CD1c-positive myeloid dendritic cell (primary cell): ENCODE data around the gene RPL19.

ENCODE experiments used
- DNase-seq: peaks from one replicate; pipeline ENCODE4 v3.0.0-alpha.2; 2016; ENCODE audit errors: extremely low spot score

Gene RPL19

GRCh38 chr17:39223907-39224777 is 24.1 kb downstream of the RPL19 start:
- no peak for DNase-seq

GRCh38 chr17:39224778-39225307 is 24.8 kb downstream of the RPL19 start:
- no peak for DNase-seq

- no peak for DNase-seq
These were observed 25.4 kb downstream of the RPL19 start, which contains the start of gene STAC2 for GRCh38 chr17:39225308-39225958. STAC2 (minus strand) TSS chr17:39225945; CDS start chr17:39225502, 443 bp downstream.

GRCh38 chr17:39225959-39226683 is 26.0 kb downstream of the RPL19 start:
- DNase-seq = no peak

- DNase-seq = no peak
These were observed 27.4 kb downstream of the RPL19 start for GRCh38 chr17:39227364-39227919.

- DNase-seq = peak; percentile 21
These were observed 29.3 kb downstream of the RPL19 start for GRCh38 chr17:39229274-39229913.

GRCh38 chr17:39230361-39230760 is 30.3 kb downstream of the RPL19 start:
- DNase-seq = no peak

GRCh38 chr17:39231091-39231561 is 31.0 kb downstream of the RPL19 start:
- no peak for DNase-seq

- peak; percentile 56 for DNase-seq
These were observed 31.8 kb downstream of the RPL19 start for GRCh38 chr17:39231591-39232551.

- DNase-seq = peak; percentile 61
These were observed 35.7 kb downstream of the RPL19 start for GRCh38 chr17:39235555-39236449.

GRCh38 chr17:39236450-39236927 is 36.4 kb downstream of the RPL19 start:
- DNase-seq = no peak

GRCh38 chr17:39236981-39237441 is 36.9 kb downstream of the RPL19 start:
- no peak for DNase-seq

- DNase-seq = no peak
These were observed 37.5 kb downstream of the RPL19 start for GRCh38 chr17:39237586-39237985.

GRCh38 chr17:39238311-39238972 is 38.4 kb downstream of the RPL19 start:
- DNase-seq = peak; percentile 74

GRCh38 chr17:39239640-39240314 is 39.7 kb downstream of the RPL19 start:
- peak; percentile 39 for DNase-seq

GRCh38 chr17:39240631-39241030 is 40.5 kb downstream of the RPL19 start:
- DNase-seq = no peak

GRCh38 chr17:39243155-39243554 is 43.1 kb downstream of the RPL19 start:
- no peak for DNase-seq
